ENCODE measurements around the gene CPNE7.

DNA sequence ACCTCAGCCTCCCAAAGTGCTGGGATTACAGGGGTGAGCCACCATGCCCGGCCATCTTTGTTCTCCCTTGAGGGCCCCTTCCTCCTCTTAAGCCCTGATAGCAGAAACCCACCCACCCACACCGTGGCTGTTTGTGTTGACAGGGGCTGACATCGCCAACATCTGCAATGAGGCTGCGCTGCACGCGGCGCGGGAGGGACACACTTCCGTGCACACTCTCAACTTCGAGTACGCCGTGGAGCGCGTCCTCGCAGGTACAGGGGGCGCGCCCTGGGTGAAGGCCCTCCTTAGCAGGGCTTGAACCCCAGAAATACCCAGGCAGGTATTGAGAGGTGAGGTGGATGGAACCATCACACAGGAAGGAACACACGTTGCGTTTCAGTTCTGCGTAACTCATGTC is 27.7 kb upstream of the CPNE7 start:
- TF ChIP-seq, protein P1, sequence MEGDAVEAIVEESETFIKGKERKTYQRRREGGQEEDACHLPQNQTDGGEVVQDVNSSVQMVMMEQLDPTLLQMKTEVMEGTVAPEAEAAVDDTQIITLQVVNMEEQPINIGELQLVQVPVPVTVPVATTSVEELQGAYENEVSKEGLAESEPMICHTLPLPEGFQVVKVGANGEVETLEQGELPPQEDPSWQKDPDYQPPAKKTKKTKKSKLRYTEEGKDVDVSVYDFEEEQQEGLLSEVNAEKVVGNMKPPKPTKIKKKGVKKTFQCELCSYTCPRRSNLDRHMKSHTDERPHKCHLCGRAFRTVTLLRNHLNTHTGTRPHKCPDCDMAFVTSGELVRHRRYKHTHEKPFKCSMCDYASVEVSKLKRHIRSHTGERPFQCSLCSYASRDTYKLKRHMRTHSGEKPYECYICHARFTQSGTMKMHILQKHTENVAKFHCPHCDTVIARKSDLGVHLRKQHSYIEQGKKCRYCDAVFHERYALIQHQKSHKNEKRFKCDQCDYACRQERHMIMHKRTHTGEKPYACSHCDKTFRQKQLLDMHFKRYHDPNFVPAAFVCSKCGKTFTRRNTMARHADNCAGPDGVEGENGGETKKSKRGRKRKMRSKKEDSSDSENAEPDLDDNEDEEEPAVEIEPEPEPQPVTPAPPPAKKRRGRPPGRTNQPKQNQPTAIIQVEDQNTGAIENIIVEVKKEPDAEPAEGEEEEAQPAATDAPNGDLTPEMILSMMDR (IDR thresholded peaks at IDR 0.05; ENCODE audit: insufficient read depth, low read length, poor library complexity, severe bottlenecking) = no peak
- no peak for TF ChIP-seq EZH2phosphoT487 (conservative IDR thresholded peaks at IDR 0.05; ENCODE audit: low read length)

All from SU-DHL-6 (cell line).